Measurements from ENCODE around the gene CRYGD.
A peak's percentile ranks its signal among the peaks of the same experiment; 100 is the strongest.

Gene CRYGD

DNA sequence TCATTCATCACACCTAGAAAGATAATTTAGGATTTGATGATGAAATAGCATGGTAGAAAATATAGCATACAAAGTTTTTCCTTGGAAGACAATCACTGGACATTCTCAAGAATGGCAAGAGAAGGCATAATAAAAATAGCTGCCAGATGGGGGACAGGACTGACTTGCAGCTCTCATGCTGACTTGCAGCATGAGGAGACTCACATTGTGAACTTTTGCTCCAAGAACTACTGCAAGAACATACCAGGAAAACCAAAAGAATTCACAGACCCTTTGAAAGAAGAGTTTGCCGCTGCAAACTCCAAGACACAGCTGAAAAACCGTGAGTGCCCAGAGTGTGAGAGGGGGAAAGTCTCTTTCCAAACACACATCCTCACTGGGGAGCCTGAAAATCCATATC is 47.0 kb downstream of the CRYGD start:
- no peak for DNase-seq

DNA sequence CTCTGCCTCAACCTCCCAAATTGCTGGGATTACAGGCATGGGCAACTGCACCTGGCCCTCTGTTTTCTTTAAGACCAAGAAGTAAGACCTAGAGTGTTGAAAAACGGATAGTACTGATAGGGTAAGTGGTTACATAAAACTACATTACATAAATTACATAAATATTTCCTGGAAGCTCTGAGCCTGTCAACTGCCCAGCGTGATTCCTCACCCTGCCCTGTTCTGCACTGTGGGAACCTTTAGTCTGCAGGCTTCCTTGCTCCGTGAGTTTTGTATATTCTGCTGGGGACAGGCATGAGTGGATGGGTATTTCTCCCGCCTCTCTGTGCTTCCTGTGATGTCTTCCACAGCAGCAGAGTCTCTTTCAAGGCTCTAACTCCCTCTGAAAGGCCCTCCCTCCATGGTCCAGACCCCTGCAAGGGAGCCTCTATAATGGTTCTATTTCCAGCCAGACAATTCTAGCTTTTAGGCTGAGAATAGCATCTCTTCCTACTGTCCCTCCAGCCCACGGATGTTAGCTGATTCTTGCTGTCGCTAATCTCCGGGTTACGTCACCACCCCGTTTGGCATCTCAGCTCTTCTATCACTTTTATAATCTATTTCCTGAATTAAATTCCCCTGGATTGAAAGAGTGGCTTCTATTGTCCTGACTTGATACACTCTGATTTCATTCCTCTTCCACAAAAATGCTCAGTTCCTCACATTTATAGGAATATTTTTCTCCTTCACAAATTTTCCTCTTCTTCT is 49.5 kb downstream of the CRYGD start:
- DNase-seq = no peak

DNA sequence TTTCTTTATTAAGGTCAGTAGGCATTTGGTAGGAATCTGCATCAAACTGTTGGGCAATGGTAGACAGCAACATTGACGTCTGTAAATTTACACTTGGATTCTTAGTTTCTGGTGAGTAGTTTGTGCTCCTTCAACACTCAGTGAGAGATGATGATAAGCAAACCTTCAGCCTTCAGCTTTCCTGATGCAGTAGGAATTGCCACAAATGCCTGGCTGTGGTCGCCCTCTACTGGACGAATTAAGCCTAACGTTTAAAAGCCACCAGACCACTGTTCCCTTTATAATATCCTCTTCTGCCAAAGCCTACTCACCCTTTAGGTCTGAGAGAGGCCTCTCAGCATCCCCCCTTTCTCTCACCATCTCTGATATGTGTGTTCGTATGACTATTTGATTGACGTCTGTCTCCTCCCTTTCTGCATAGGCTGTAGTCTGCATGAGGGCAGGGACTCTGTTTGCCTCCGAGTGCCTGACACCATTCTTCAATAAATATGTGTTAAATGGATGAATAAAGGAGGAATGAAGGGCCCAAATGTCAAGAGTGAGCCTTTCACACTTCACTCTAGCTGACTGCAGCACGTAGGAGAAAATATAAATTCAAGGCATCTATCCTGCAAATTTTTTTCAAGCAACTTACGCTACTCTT is 52.0 kb downstream of the CRYGD start:
- DNase-seq = peak; percentile 75
